A549 (cell line): Measurements from ENCODE around the gene ALDH5A1.

Experiments used
- ATOH8 ChIP-seq: fragments of 250-450 bp; sonication (Bioruptor Pico); IDR thresholded peaks from 2 replicates; pipeline ENCODE4 v1.5.0; 2020; ENCODE audit warnings: low read depth, mild to moderate bottlenecking, moderate library complexity
- CHD4 ChIP-seq: fragments of 200-600 bp; sonication (generic); IDR thresholded peaks from 2 replicates; pipeline ENCODE4 v1.6.1; 2016; ENCODE audit warnings: antibody characterized with exemption, mild to moderate bottlenecking, borderline replicate concordance
- CTCF ChIP-seq: fragments of >200 bp; sonication (Bioruptor Twin); formaldehyde crosslinking; IDR thresholded peaks from 3 replicates; pipeline ENCODE4 v1.5.1; 2016
- EP300 ChIP-seq, 2 experiments: fragments of >200 bp; sonication (Bioruptor Twin); formaldehyde crosslinking; IDR thresholded peaks; 2 replicates in 1 of 2; 3 replicates in 1 of 2; pipeline ENCODE4 v1.6.1; 2016 to 2017
- PHF8 ChIP-seq: fragments of 200-600 bp; sonication (generic); IDR thresholded peaks from 2 replicates; pipeline ENCODE4 v1.6.1; 2016; ENCODE audit warnings: low read depth, mild to moderate bottlenecking, antibody characterized with exemption, moderate library complexity, borderline replicate concordance
- POLR2A ChIP-seq: IDR thresholded peaks from 2 replicates; pipeline ENCODE4 v1.6.1; 2012; ENCODE audit warnings: mild to moderate bottlenecking, low read length

GRCh38 chr6:24489881-24490280 lies 4.9 kb upstream of the ALDH5A1 start:
- TF ChIP-seq CTCF (no peak), ATOH8 (CRISPR knock-in tag) (no peak), POLR2A (no peak), EP300 (IDR thresholded peaks at IDR 0.05) (no peak), CHD4 (no peak), PHF8 (no peak)
